ENCODE data around the gene RASSF7.

- no peak for TF ChIP-seq CTCF (IDR thresholded peaks at IDR 0.05)
- no peak for TF ChIP-seq JUN (IDR thresholded peaks at IDR 0.05)
- no peak for TF ChIP-seq ESRRA (IDR thresholded peaks at IDR 0.05; ENCODE audit: borderline replicate concordance, low read length)
- no peak for TF ChIP-seq EP300 (IDR thresholded peaks at IDR 0.05)
These were observed 28.7 kb upstream of the RASSF7 start for GRCh38 chr11:531919-532526.
